Thoracic aorta (tissue), 2 donors: ENCODE data around the gene SMARCA5. TPM values are rescaled to one million over a fixed set of nuclear protein-coding genes. Genes with fewer than 3 reads are reported as not detected.
"Not testable (repeated sequence)": the region's sequence is repeated elsewhere in the genome, so short reads cannot be mapped to it uniquely, and the experiment has no call there.

Experiments used
- ATAC-seq: fragments of 150-250 bp; one replicate; pipeline ENCODE4 v1.8.0; 2017; ENCODE audit warnings: low read depth; ENCODE audit not compliant: insufficient number of reproducible peaks, low FRiP score
- DNase-seq: peaks from one replicate; pipeline ENCODE4 v3.0.0-alpha.2; 2020; ENCODE audit warnings: low spot score
- H3K27ac ChIP-seq, 2 donors: fragments of 200-600 bp; sonication (generic); 1 replicate in 1 of 2; 2 replicates in 1 of 2; pipeline ENCODE4 v1.5.1; 2016; ENCODE audit warnings: mild to moderate bottlenecking in 2 of 2, moderate library complexity in 2 of 2
- H3K27me3 ChIP-seq: fragments of 200-600 bp; sonication (generic); replicated peaks from 2 replicates; pipeline ENCODE4 v1.6.0; 2016; ENCODE audit warnings: mild to moderate bottlenecking; ENCODE audit not compliant: insufficient read depth
- H3K36me3 ChIP-seq: fragments of 200-600 bp; sonication (generic); one replicate; pipeline ENCODE4 v1.5.1; 2016
- H3K4me1 ChIP-seq, 2 donors: fragments of 200-600 bp; sonication (generic); 1 replicate in 1 of 2; 2 replicates in 1 of 2; pipeline versions ENCODE4 v1.5.1 to v1.6.0; 2016; ENCODE audit warnings: low read depth in 2 of 2, mild to moderate bottlenecking in 1 of 2; ENCODE audit not compliant: control insufficient read depth in 1 of 2
- H3K4me3 ChIP-seq: fragments of 200-600 bp; sonication (generic); 2 replicates; pipeline ENCODE4 v1.5.1; 2016; ENCODE audit warnings: mild to moderate bottlenecking
- H3K9me3 ChIP-seq: fragments of 200-600 bp; sonication (generic); 2 replicates; pipeline ENCODE4 v1.5.1; 2016
- CTCF ChIP-seq: fragments of 200-600 bp; sonication (generic); IDR thresholded peaks from one replicate; pipeline ENCODE4 v1.5.1; 2019; ENCODE audit warnings: antibody characterized with exemption
- total RNA-seq, 2 donors: library from RNA; depleted of rRNA; stranded (reverse); fragments of >200 nt; gene quantifications; one replicate each; pipeline versions ENCODE4 v1.1.0 to v1.2.3, GENCODE V29; 2016

SMARCA5 gene
- total RNA-seq, 2 donors from 2014 or later = 19.2 to 75.8 TPM

- H3K4me1 ChIP-seq = peaks cover 21 to 40% of the 10 kb centered on the region in 2 donors
- ATAC-seq (peak; percentile 5), DNase-seq (no peak)
- TF ChIP-seq CTCF = no peak
- peak overlapping the region; percentile 98 for H3K27ac ChIP-seq
- no peaks in the 10 kb centered on the region for H3K9me3 ChIP-seq
- H3K4me3 ChIP-seq = peak overlapping the region; percentile 95
- H3K27me3 ChIP-seq = no peaks in the 10 kb centered on the region
- H3K36me3 ChIP-seq = peaks cover 3% of the 10 kb centered on the region
These were observed 995 bp downstream of the SMARCA5 start for GRCh38 chr4:143514497-143514896.

GRCh38 chr4:143514901-143515300 lies 1.4 kb downstream of the SMARCA5 start:
- TF ChIP-seq CTCF = no peak
- DNase-seq (no peak), ATAC-seq (no peak)
- H3K9me3 ChIP-seq = no peaks in the 10 kb centered on the region
- peak overlapping the region; percentile 95 for H3K4me3 ChIP-seq
- peak overlapping the region; percentile 98 for H3K27ac ChIP-seq
- H3K27me3 ChIP-seq = no peaks in the 10 kb centered on the region
- H3K36me3 ChIP-seq = peaks cover 3% of the 10 kb centered on the region
- peaks cover 23 to 44% of the 10 kb centered on the region in 2 donors for H3K4me1 ChIP-seq

GRCh38 chr4:143515905-143516304 lies 2.4 kb downstream of the SMARCA5 start:
- ATAC-seq (no peak), DNase-seq (no peak)
- peaks cover 29 to 46% of the 10 kb centered on the region in 2 donors for H3K4me1 ChIP-seq
- H3K27me3 ChIP-seq = no peaks in the 10 kb centered on the region
- peaks cover 3% of the 10 kb centered on the region for H3K36me3 ChIP-seq
- TF ChIP-seq CTCF = no peak
- no peak overlapping the region for H3K27ac ChIP-seq
- peak overlapping the region; percentile 95 for H3K4me3 ChIP-seq
- no peaks in the 10 kb centered on the region for H3K9me3 ChIP-seq

GRCh38 chr4:143517764-143518163 lies 4.3 kb downstream of the SMARCA5 start:
- no peak for TF ChIP-seq CTCF
- peaks cover 29 to 46% of the 10 kb centered on the region in 2 donors for H3K4me1 ChIP-seq
- peaks cover 3% of the 10 kb centered on the region for H3K36me3 ChIP-seq
- no peak overlapping the region for H3K27ac ChIP-seq
- no peaks in the 10 kb centered on the region for H3K27me3 ChIP-seq
- H3K4me3 ChIP-seq = no peak overlapping the region
- ATAC-seq (no peak), DNase-seq (no peak)
- no peaks in the 10 kb centered on the region for H3K9me3 ChIP-seq

GRCh38 chr4:143524211-143524610 lies 10.7 kb downstream of the SMARCA5 start:
- no peak for TF ChIP-seq CTCF
- Histone ChIP-seq H3K36me3 (peaks cover 20% of the 10 kb centered on the region), H3K4me3 (no peak overlapping the region), H3K27me3 (no peaks in the 10 kb centered on the region), H3K4me1 (peaks cover 8 to 17% of the 10 kb centered on the region in 2 donors), H3K9me3 (no peaks in the 10 kb centered on the region), H3K27ac (no peak overlapping the region)
- ATAC-seq (no peak), DNase-seq (no peak)

- not testable (repeated sequence) for H3K4me1 ChIP-seq, H3K27me3 ChIP-seq, ATAC-seq, DNase-seq, H3K4me3 ChIP-seq, H3K27ac ChIP-seq, H3K9me3 ChIP-seq
- H3K36me3 ChIP-seq = peaks cover 42% of the 10 kb centered on the region
These were observed 14.5 kb downstream of the SMARCA5 start for GRCh38 chr4:143528046-143528445.
